MG63 (cell line): ENCODE data around the gene RNGTT. TPM values are rescaled to one million over a fixed set of nuclear protein-coding genes. Genes with fewer than 3 reads are reported as not detected.

Experiments
- DNase-seq: peaks from one replicate; pipeline ENCODE4 v3.0.0-alpha.2; 2020
- H3K27me3 ChIP-seq: fragments of 250-450 bp; sonication (Bioruptor Pico); 2 replicates; pipeline ENCODE4 v1.5.1; 2020; ENCODE audit warnings: mild to moderate bottlenecking, moderate library complexity
- H3K36me3 ChIP-seq: fragments of 250-450 bp; sonication (Bioruptor Pico); 2 replicates; pipeline ENCODE4 v1.5.1; 2020; ENCODE audit warnings: mild to moderate bottlenecking, moderate library complexity
- H3K4me3 ChIP-seq: fragments of 250-450 bp; sonication (Bioruptor Pico); 2 replicates; pipeline ENCODE4 v1.5.1; 2020; ENCODE audit warnings: mild to moderate bottlenecking, moderate library complexity
- H3K9me3 ChIP-seq: fragments of 250-450 bp; sonication (Bioruptor Pico); 2 replicates; pipeline ENCODE4 v1.5.1; 2020; ENCODE audit warnings: mild to moderate bottlenecking, moderate library complexity
- total RNA-seq: library from RNA; depleted of rRNA; stranded (reverse); fragments of >200 nt; shearing (Covaris generic); gene quantifications from 2 replicates; pipeline ENCODE4 v1.2.3, GENCODE V29; 2014; ENCODE audit warnings: low replicate concordance

RNGTT gene
- total RNA-seq, 1 experiment from 2014 or later, result 28.4 TPM

DNA sequence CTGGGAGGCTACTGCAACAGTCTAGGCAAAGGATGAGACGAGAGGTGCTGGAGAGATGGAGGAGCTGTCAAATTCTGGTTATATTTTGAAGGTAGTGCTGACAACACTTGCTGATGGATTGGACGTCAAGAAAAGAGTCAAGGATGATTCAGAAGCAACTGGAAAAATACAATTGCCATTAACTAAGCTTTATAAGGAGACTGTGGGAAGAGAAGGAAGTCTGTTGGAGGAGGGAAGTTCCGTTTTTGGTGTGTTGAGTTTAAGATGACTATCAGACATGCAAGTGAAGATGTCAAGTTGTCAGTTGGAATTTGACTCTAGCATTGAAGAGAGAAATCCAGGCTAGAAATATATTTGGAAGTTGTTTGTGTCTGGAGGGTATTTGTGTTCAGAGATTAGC is 358.1 kb downstream of the RNGTT start:
- H3K4me3 ChIP-seq, result no peak overlapping the region
- no peaks in the 10 kb centered on the region for H3K27me3 ChIP-seq
- no peak for DNase-seq
- H3K36me3 ChIP-seq, result no peaks in the 10 kb centered on the region
- H3K9me3 ChIP-seq, result no peaks in the 10 kb centered on the region

DNA sequence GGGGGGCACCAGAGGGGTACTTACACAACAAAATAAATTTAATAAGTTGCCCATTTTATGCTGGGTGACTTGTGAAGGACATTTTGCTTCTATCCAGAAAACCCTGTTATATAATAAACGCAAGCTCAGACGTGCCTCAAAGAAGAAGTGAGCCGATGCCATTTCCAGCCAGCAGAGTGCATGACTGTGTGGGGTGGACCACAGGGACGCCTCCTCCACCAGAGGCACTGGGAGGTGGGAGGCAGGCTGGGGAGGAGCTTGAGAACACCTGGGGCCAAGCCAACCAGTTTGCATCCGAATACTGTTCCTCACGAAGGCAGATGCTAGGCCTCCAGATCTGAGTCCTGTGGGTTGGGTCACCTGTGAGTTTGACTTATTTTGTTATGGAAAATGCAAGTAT is 363.8 kb downstream of the RNGTT start:
- Histone ChIP-seq H3K9me3 (no peaks in the 10 kb centered on the region), H3K36me3 (no peaks in the 10 kb centered on the region), H3K27me3 (no peaks in the 10 kb centered on the region), H3K4me3 (no peak overlapping the region)
- no peak for DNase-seq

DNA sequence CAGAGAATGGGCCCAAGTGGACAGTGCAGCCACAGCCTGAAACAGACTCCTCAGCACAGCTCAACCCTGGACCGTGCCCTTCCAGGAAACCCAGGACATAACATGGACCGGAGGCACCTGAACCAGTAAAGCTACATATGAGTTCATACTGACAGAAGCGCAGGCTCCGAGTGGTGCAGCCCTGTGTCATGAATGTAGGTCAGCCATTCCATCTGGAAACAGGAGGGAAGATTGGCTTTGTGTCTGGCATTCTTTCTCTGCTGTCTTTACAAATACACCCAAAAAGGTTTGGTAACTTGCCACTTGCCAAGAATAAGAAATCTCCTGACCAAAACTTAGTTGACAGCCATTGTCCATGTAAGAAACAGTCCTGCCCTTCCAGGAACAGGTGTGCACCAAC is 366.6 kb downstream of the RNGTT start:
- no peaks in the 10 kb centered on the region for H3K36me3 ChIP-seq
- H3K9me3 ChIP-seq, result no peaks in the 10 kb centered on the region
- H3K4me3 ChIP-seq, result no peak overlapping the region
- DNase-seq, result no peak
- H3K27me3 ChIP-seq, result no peaks in the 10 kb centered on the region

DNA sequence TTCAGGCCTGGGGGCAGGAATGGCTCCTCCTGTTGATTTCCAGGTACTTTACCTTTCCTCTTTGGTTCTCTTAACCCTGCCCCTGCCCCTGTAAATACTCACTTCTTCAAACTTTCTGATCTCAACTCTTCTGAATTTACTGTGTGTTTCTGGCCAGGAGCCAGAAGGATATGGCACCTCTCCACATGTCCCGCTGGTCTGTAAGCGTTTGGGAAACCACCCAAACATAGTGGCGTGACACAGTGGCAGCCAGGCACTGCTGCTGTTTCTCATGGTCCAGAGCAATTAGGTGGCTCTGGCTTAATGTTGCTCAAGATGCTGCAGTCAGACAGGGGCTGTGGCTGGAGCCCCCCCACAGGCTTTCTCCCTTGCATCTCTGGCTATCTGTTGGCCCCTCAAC is 374.5 kb downstream of the RNGTT start:
- no peak overlapping the region for H3K4me3 ChIP-seq
- no peak for DNase-seq
- no peaks in the 10 kb centered on the region for H3K27me3 ChIP-seq
- no peaks in the 10 kb centered on the region for H3K9me3 ChIP-seq
- no peaks in the 10 kb centered on the region for H3K36me3 ChIP-seq

DNA sequence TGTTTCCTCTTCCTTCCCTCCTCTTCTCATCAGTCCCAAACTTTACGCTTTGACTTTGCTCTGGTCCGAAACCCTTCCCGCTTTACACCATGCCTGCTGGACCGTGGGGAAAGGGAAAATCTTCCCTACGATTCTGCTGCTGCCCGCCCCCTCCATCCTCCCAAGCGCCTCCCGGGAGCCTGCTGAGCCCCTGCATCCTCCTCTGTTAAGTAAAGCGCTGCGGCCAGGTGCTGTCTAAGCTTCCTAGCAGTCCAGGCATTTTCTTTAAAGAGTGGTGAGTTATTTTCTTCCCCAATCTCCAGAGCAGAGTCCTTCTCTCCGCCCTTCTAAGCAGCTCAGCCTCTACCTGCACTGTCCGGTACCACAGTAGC is 376.3 kb downstream of the RNGTT start:
- Histone ChIP-seq H3K9me3 (no peaks in the 10 kb centered on the region), H3K36me3 (no peaks in the 10 kb centered on the region), H3K4me3 (no peak overlapping the region), H3K27me3 (no peaks in the 10 kb centered on the region)
- no peak for DNase-seq

DNA sequence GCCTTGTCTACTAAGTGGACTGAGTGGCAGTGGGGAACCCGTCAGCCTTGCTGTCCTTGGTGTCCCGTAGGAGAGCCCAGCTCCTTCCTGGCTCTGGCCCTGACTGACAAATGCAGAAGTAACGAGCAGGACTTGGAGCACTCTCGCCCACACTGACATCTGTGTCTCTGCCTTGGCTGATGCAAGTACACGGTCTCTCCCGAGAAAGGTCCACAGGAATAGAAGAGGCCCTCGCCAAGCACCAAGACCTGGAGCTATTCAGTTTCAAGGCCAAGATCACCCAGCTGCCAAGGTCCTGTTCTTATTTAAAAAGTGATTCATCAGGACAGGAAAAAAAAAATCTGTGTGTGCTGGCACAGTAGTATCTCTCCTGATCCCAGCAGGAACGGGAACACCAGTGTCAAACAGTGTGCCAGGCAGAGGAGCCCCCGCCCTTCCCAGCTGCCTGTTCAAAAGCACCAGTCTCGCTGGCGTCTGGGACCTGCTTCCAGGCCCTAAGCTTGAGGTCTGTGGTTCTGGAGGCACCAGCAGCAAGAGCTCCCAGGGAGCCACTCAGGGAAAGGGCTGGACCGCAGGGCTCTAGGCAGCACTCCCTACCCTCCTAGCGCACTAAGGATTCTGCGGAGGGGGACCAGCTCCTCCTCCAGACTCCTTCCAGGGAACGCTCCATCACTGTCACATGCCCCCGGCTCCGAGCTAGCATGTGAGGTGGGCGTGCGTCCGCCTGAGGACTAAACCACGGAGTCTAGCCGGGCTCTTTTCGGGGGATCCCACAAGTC is 376.9 kb downstream of the RNGTT start:
- H3K9me3 ChIP-seq, result peaks cover 5% of the 10 kb centered on the region; the same call in 1 of the 2 replicates
- no peak overlapping the region for H3K4me3 ChIP-seq
- DNase-seq, result peak; percentile 85
- H3K27me3 ChIP-seq, result no peaks in the 10 kb centered on the region
- no peaks in the 10 kb centered on the region for H3K36me3 ChIP-seq

DNA sequence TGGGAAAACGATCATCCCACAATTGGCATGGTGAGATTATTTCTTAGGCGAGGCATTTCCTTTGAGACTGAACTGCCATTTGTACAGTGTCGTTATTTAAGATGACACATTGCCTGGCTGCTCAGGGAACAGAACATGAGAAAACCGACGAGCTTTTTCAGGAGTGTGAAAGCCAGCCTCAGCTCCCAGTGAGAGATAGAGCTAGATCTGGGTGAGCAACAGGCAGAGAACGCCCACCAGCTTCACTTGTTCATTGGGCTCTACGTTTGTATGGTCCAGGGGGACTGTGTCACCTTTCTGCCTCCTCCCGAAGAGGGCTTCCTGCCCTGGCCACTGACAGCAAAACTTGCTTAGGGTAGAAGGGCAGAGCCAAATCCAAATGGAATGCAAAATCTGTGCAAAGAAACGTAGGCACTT is 378.1 kb downstream of the RNGTT start:
- no peak for DNase-seq
- H3K27me3 ChIP-seq, result no peaks in the 10 kb centered on the region; the same call in 1 of the 2 replicates
- no peak overlapping the region for H3K4me3 ChIP-seq
- H3K36me3 ChIP-seq, result no peaks in the 10 kb centered on the region
- H3K9me3 ChIP-seq, result peaks cover 5% of the 10 kb centered on the region; the same call in 1 of the 2 replicates

DNA sequence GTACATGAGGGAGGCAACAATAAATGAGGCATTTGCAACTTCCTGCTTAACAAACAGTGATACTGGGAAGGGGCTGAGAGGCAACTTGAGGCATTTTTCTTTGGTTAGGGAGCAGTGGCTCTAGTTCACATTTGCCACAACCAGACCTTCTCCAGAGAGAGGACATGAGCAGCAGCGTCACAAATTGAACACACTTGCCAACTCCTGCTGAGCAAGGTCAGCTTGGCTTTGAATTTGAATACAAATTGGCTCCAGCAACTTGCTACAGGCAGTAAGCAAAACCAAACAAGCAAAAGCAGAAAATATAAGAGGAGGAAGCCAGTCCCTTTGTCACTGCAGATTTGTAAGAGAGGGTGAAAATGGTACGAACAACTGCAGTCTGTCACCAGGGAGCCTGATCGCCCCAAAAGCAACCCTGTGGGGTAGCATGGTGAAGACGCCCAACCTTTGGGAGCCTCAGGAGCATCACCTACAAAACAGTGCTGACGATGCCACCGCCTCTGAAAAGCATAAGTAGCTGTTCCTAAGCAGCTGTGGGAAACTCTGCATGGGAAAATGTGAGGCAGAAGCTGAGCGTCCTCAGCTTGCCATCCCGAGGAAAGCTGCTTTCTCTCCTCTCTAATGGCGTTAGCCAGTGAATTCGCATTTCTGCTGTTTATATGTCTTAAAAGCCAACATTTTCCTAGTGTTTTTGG is 378.7 kb downstream of the RNGTT start:
- no peaks in the 10 kb centered on the region; the same call in 1 of the 2 replicates for H3K27me3 ChIP-seq
- no peaks in the 10 kb centered on the region for H3K36me3 ChIP-seq
- DNase-seq, result peak; percentile 25
- H3K4me3 ChIP-seq, result no peak overlapping the region
- peaks cover 5% of the 10 kb centered on the region; the same call in 1 of the 2 replicates for H3K9me3 ChIP-seq

DNA sequence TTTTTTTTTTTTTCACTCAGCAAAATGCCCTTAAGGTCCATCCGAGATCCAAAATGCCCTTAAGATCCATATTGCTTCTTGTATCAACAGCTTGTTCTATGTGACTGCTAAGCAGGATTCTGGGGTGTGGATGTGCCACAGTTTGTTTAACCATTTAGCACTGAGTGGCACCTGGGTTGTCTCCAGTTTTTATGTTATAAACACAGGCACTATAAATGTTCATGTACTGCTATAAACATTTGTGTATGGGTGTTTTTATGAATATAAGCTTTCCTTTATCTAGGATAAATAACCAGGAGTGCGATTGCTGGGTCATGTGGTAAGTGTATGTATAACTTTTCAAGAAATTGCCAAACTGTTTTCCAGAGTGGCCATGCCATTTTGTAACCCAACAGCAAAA is 386.0 kb downstream of the RNGTT start:
- Histone ChIP-seq H3K4me3 (no peak overlapping the region), H3K9me3 (peaks cover 5% of the 10 kb centered on the region; the same call in 1 of the 2 replicates), H3K36me3 (no peaks in the 10 kb centered on the region), H3K27me3 (no peaks in the 10 kb centered on the region; the same call in 1 of the 2 replicates)
- no peak for DNase-seq

DNA sequence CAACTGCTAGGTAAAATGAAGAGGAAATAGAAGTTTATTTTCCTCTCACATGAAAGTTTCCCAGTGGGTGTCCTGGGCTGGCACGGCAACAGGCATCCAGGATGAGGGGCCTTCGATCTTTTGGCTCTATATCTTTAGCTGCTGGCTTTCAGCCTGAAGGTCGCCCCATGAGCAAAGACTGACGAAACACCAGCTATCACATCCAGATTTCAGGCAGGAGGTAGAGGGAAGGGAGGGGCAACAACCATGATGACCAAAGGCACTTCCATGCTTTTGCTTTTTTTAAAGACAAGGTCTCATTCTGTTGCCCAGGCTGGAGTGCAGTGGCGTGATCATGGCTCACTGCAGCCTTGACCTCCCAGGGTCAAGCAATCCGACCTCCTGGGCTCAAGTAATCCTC is 387.9 kb downstream of the RNGTT start:
- Histone ChIP-seq H3K27me3 (no peaks in the 10 kb centered on the region; the same call in 1 of the 2 replicates), H3K4me3 (no peak overlapping the region), H3K36me3 (no peaks in the 10 kb centered on the region), H3K9me3 (no peaks in the 10 kb centered on the region)
- DNase-seq, result no peak

DNA sequence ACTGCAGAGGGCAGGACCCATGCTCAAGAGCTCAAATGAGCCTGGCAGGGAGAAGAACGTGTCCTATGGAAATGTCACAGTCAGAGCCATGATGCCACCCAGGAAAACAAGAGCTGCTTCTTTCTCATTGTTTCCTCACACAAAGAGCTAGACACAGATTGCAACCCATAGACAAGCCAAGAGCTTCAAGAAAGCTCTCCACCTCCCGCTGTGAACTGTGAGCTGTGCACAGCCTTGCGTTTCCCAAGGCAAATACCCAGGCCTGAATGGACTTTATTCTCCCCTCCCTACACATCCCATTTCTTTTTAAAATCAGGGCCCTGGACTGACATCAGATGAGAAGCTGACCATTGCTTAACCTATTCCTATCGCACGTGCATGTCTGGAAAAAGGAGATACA is 388.8 kb downstream of the RNGTT start:
- H3K9me3 ChIP-seq, result no peaks in the 10 kb centered on the region
- H3K4me3 ChIP-seq, result no peak overlapping the region
- H3K27me3 ChIP-seq, result no peaks in the 10 kb centered on the region
- no peak for DNase-seq
- no peaks in the 10 kb centered on the region for H3K36me3 ChIP-seq

DNA sequence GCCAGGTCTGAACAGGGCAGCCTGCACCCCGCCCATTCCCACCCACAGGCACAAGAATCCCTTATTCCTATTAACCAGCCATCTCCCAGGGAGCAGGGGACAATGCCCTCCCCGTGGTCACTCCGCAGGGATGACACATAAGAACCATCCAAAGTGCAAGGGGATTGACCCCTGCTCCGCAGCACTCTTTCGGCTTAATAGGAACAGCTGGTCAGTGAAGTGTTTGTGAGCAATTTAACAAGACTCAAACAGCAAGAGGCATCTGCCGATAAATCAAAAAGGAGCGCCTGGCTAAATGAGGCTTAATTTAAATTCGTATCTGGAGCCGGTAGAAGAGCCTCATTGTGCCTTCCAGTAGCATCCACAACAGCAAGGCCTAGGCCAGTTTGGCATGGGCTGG is 389.4 kb downstream of the RNGTT start:
- H3K4me3 ChIP-seq, result no peak overlapping the region
- no peaks in the 10 kb centered on the region for H3K27me3 ChIP-seq
- no peaks in the 10 kb centered on the region for H3K36me3 ChIP-seq
- DNase-seq, result no peak
- H3K9me3 ChIP-seq, result no peaks in the 10 kb centered on the region

DNA sequence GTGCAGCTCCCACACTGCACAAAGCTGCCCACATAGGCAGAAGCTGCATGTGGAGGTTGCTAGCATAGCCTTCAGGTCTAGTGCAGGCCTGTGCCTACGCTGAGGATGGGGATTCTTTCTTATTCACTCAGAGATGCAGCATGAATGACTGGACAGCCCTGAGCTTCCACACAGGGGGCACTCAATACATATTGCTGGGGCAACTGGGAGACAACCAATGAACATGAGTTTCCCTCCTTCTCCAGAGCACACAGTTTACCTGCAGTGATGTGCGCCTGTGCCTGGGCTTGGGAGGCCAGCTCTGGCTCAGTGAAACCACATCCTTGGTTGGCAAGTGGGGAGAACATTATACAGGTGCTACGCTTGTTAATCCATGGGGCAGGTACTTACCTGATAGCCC is 389.9 kb downstream of the RNGTT start:
- no peak for DNase-seq
- no peaks in the 10 kb centered on the region for H3K36me3 ChIP-seq
- H3K4me3 ChIP-seq, result no peak overlapping the region
- H3K27me3 ChIP-seq, result no peaks in the 10 kb centered on the region
- H3K9me3 ChIP-seq, result no peaks in the 10 kb centered on the region

DNA sequence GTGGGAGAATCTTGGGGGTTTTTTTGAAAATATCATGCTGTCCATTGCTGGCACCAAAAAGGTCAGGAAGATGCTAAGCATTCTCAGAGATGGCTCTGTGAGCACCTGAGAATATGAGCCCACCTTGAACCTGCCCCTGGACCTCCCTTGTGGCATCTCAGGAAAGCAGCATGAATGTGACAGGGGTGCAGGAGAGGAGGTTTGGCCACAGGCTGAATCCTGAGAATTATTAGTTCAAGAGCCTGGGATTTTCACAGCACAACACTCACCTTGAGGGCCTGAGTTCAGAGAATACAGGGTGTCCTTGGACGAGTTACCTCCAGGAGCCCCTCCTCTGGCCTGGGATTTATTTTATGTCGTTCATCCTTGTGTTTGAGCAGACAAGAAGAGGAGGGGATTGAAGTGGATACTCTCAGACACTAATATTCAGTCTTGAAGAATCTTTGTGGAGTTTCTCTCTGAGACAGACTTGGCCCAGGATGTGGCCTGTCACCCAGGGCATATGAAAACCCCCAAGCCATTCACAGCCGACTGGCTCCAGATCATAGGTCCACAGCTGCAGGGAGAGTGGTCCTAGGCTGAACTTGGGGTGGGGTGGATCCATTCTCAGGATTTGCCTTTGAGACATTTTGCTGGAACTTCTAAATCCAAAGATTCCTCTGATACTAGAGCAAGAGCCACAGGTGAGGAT is 390.8 kb downstream of the RNGTT start:
- DNase-seq, result no peak
- Histone ChIP-seq H3K36me3 (no peaks in the 10 kb centered on the region), H3K4me3 (no peak overlapping the region), H3K9me3 (no peaks in the 10 kb centered on the region), H3K27me3 (no peaks in the 10 kb centered on the region)

DNA sequence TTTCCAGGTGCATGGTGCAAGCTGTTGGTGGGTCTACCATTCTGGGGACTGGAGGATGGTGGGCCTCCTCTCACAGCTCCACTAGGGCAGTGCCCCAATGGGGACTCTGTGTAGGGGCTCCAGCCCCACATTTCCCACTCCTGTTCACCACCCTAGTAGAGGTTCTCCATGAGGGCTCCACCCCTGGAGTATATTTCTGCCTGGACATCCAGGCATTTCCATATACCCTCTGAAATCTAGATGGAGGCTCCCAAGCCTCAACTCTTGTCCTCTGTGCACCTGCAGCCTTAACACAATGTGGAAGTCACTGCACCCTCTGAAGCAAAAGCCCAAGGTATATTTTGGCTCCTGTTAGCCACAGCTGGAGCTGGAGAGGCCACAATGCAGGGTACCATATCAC is 393.5 kb downstream of the RNGTT start:
- DNase-seq, result no peak
- Histone ChIP-seq H3K9me3 (no peaks in the 10 kb centered on the region), H3K27me3 (no peaks in the 10 kb centered on the region), H3K4me3 (no peak overlapping the region), H3K36me3 (no peaks in the 10 kb centered on the region)

DNA sequence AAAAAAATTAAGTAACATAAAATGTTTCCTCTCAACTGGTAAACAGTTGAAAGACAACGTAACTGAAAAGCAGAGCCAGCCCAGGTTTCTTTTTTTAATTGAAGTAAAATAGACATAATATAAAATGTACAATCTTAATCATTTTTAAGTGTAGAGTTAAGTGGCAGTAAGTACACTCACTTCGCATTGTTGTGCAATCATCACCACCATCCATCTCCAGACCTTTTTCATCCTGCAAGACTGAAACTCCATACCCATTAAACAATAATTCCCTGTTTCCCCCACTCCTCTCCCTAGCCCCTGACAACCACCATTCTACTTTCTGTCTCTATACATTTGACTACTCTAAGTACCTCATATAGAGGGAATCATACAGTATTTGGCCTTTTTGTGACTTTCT is 395.7 kb downstream of the RNGTT start:
- H3K9me3 ChIP-seq, result no peaks in the 10 kb centered on the region

DNA sequence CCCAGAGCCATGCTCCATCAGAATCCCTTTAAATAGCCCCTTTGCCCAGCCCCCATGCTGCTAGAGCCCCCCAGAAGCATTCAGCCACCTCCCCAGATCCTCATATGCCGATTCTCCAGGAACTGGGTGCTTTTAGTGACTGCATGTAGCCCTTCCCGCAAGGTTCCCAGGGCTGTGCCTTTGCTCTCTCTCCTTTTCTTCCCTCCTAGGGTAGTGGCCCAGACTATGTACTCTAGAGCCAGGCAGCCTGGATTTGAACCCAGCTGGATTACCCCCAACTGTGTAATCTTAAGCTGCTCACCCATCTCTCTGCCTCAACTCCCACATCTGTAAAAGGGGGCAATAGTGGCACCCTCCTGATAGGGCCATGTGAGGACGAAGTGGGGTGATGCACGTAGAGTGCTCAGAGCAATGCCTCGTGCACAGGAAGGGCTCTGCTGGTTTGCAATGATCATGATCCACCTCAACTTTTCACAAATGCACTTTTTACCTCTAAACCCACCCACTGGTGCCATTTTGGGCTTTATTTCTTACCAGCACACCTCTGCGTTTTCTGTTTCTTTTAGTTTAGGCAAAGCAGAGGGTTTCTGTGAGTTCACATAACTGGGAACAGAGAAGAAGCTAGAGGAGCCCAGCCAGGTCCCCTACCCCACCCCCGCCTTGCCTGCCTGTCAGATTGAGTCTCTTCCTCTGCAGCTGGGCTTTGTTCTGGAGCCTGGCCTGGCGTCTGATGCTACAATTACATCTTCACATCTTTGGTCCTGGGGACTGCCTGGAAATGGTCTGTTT is 396.5 kb downstream of the RNGTT start:
- H3K36me3 ChIP-seq, result no peaks in the 10 kb centered on the region
- no peak for DNase-seq
- H3K4me3 ChIP-seq, result no peak overlapping the region
- H3K9me3 ChIP-seq, result no peaks in the 10 kb centered on the region
- H3K27me3 ChIP-seq, result no peaks in the 10 kb centered on the region

More for the DNA sequence above, 395.7 kb downstream of the RNGTT start:
- no peak overlapping the region for H3K4me3 ChIP-seq
- H3K27me3 ChIP-seq, result no peaks in the 10 kb centered on the region
- no peaks in the 10 kb centered on the region for H3K36me3 ChIP-seq
- DNase-seq, result no peak
